ENCODE results near the gene TFB1M.

- TF ChIP-seq CTCF (IDR thresholded peaks at IDR 0.05) (no peak), ZFX (IDR thresholded peaks at IDR 0.05; ENCODE audit: borderline replicate concordance) (no peak)
Measured at GRCh38 chr6:155330922-155331321, 16.6 kb upstream of the TFB1M start.

Data from 22Rv1 (cell line).